Measurements from ENCODE around the gene SPATA45. TPM values are rescaled to one million over a fixed set of nuclear protein-coding genes. Genes with fewer than 3 reads are reported as not detected.
A peak's percentile ranks its signal among the peaks of the same experiment; 100 is the strongest.

The SPATA45 gene
- total and polyA plus RNA-seq, 2 of the 13 experiments (the other 11 are each of a cell fraction or from before 2014, with no cell fraction given) = 0.17 to 0.64 TPM

- no peak for TF ChIP-seq AFF4 (CRISPR knock-in tag; IDR thresholded peaks at IDR 0.05)
- TF ChIP-seq FOXP1 (IDR thresholded peaks at IDR 0.05) = no peak
- no peak for TF ChIP-seq FOXP1 (CRISPR knock-in tag; IDR thresholded peaks at IDR 0.05)
- TF ChIP-seq ZNF414 (CRISPR knock-in tag; IDR thresholded peaks at IDR 0.05) = peak; percentile 86
- peak; percentile 12; the same call in 1 of the 2 replicates for TF ChIP-seq EED (CRISPR knock-in tag; IDR thresholded peaks at IDR 0.05)
- TF ChIP-seq NFYC (CRISPR knock-in tag; IDR thresholded peaks at IDR 0.05) = peak; percentile 88
- TF ChIP-seq ZNF556 (CRISPR knock-in tag; IDR thresholded peaks at IDR 0.05; ENCODE audit: borderline replicate concordance) = peak; percentile 37; the same call in 1 of the 2 replicates
- no peak for TF ChIP-seq KDM1A (CRISPR knock-in tag; IDR thresholded peaks at IDR 0.05)
- no peak for TF ChIP-seq NRL (CRISPR knock-in tag; IDR thresholded peaks at IDR 0.05; ENCODE audit: borderline replicate concordance)
- no peak for TF ChIP-seq ZNF652 (CRISPR knock-in tag; IDR thresholded peaks at IDR 0.05; ENCODE audit: borderline replicate concordance, low read depth)
- no peak; the same call in 1 of the 2 replicates for TF ChIP-seq SNAPC2 (CRISPR knock-in tag; IDR thresholded peaks at IDR 0.05)
- TF ChIP-seq ZNF337 (CRISPR knock-in tag; IDR thresholded peaks at IDR 0.05; ENCODE audit: borderline replicate concordance, low read depth) = 0 out of 2 replicates have a peak, but pooled peaks have one; percentile 25
- TF ChIP-seq FOXA1 (IDR thresholded peaks at IDR 0.05) = no peak
- no peak for TF ChIP-seq FOXA1 (CRISPR knock-in tag; IDR thresholded peaks at IDR 0.05)
- TF ChIP-seq SALL2 (CRISPR knock-in tag; IDR thresholded peaks at IDR 0.05) = no peak
- no peak for TF ChIP-seq ZNF816 (CRISPR knock-in tag; IDR thresholded peaks at IDR 0.05; ENCODE audit: borderline replicate concordance)
- TF ChIP-seq KDM3A (CRISPR knock-in tag; IDR thresholded peaks at IDR 0.05; ENCODE audit: low read depth) = peak; percentile 52; the same call in 1 of the 2 replicates
- no peak for TF ChIP-seq MAFK (conservative IDR thresholded peaks at IDR 0.05 in 1 of 2, IDR thresholded peaks at IDR 0.05 in 1 of 2; ENCODE audit: low read length in 2 of 2)
- TF ChIP-seq YEATS2 (CRISPR knock-in tag; IDR thresholded peaks at IDR 0.05; ENCODE audit: borderline replicate concordance) = peak; percentile 69
- no peak for TF ChIP-seq MED1 (CRISPR knock-in tag; IDR thresholded peaks at IDR 0.05)
- no peak for TF ChIP-seq ZNF75D (CRISPR knock-in tag; IDR thresholded peaks at IDR 0.05; ENCODE audit: borderline replicate concordance)
- 0 out of 2 replicates have a peak, but pooled peaks have one; percentile 41 for TF ChIP-seq SSRP1 (CRISPR knock-in tag; IDR thresholded peaks at IDR 0.05)
- peak; percentile 79; the same call in 1 of the 2 replicates for TF ChIP-seq ATF5 (CRISPR knock-in tag; IDR thresholded peaks at IDR 0.05; ENCODE audit: low read depth)
- TF ChIP-seq ZNF33B (CRISPR knock-in tag; IDR thresholded peaks at IDR 0.05) = peak; percentile 13; the same call in 1 of the 2 replicates
- TF ChIP-seq XBP1 (CRISPR knock-in tag; IDR thresholded peaks at IDR 0.05) = no peak
Observed at GRCh38 chr1:212857992-212858460, 10.6 kb upstream of the SPATA45 start, which contains the start of gene FLVCR1 (continued).

Data from HepG2 (cell line).